T-helper 1 cell treated with Interleukin-12 subunit alpha and Interleukin-12 subunit beta and Interleukin-4 antibody, amounts not matched to agents 30 μg/mL and 1 μg/mL, for 36 hours (primary cell): Measurements from ENCODE around the gene PDCD11.
"Not testable (repeated sequence)": the region's sequence is repeated elsewhere in the genome, so short reads cannot be mapped to it uniquely, and the experiment has no call there.

Source experiments
- H3K27ac Mint-ChIP-seq: one replicate; pipeline ENCODE4 v1.8.0; 2021; ENCODE audit warnings: mild to moderate bottlenecking, mixed read lengths
- H3K27me3 Mint-ChIP-seq: one replicate; pipeline ENCODE4 v1.8.0; 2021; ENCODE audit warnings: low read depth, mixed read lengths
- H3K36me3 Mint-ChIP-seq: one replicate; pipeline ENCODE4 v1.8.0; 2021; ENCODE audit warnings: low read depth, mixed read lengths
- H3K4me1 Mint-ChIP-seq: one replicate; pipeline ENCODE4 v1.8.0; 2021; ENCODE audit warnings: low read depth, mixed read lengths
- H3K4me3 Mint-ChIP-seq: one replicate; pipeline ENCODE4 v1.8.0; 2021; ENCODE audit warnings: mild to moderate bottlenecking, moderate library complexity, mixed read lengths
- H3K9me3 Mint-ChIP-seq: one replicate; pipeline ENCODE4 v1.8.0; 2021; ENCODE audit warnings: mixed read lengths

Gene PDCD11, protein sequence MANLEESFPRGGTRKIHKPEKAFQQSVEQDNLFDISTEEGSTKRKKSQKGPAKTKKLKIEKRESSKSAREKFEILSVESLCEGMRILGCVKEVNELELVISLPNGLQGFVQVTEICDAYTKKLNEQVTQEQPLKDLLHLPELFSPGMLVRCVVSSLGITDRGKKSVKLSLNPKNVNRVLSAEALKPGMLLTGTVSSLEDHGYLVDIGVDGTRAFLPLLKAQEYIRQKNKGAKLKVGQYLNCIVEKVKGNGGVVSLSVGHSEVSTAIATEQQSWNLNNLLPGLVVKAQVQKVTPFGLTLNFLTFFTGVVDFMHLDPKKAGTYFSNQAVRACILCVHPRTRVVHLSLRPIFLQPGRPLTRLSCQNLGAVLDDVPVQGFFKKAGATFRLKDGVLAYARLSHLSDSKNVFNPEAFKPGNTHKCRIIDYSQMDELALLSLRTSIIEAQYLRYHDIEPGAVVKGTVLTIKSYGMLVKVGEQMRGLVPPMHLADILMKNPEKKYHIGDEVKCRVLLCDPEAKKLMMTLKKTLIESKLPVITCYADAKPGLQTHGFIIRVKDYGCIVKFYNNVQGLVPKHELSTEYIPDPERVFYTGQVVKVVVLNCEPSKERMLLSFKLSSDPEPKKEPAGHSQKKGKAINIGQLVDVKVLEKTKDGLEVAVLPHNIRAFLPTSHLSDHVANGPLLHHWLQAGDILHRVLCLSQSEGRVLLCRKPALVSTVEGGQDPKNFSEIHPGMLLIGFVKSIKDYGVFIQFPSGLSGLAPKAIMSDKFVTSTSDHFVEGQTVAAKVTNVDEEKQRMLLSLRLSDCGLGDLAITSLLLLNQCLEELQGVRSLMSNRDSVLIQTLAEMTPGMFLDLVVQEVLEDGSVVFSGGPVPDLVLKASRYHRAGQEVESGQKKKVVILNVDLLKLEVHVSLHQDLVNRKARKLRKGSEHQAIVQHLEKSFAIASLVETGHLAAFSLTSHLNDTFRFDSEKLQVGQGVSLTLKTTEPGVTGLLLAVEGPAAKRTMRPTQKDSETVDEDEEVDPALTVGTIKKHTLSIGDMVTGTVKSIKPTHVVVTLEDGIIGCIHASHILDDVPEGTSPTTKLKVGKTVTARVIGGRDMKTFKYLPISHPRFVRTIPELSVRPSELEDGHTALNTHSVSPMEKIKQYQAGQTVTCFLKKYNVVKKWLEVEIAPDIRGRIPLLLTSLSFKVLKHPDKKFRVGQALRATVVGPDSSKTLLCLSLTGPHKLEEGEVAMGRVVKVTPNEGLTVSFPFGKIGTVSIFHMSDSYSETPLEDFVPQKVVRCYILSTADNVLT (N-terminal part only)

DNA sequence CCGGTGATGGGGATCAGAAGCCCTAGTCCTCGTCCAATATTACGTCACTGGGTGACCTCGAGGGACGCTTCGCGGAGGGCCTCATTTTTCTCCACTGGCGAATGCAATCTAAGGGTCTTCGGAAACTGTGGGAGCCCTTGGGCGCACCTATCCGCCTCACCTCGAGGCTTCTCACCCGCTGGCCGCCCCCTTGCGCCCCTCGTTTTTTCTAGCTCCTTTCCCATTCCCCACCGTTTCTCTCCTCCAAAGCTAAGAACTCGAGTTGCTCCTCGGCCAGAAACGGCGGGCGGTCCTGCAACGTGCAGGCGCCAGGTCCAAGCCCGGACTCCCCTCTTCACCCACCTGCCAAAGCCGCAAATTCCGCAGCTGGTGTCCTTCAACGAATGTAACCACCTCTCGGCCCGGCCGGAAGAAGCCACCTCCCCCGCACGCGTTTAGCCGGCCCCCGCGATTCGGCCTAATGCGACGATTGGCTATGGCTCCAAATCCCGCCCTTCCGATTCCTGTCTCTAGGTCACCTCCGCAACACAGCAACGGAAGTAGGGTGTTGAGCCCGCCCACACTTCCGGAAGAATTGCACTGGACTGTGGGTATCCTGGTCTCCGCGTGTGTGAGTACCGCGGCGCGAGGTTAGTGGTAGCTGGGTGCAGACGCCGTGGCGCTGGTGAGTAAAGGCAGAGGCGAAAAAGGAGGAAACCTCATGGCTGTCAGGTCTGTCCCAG, at the start of gene PDCD11, which contains the start of gene ATP5MK:
Gene PDCD11, plus strand, starts transcription at position 560 of the 722 bp plus-strand sequence. CDS start 1,801 bp downstream, outside the sequence.
Gene ATP5MK, minus strand, starts transcription at position 409 of the 722 bp plus-strand sequence. CDS start 4,018 bp downstream, outside the sequence.
- H3K36me3 Mint-ChIP-seq, result peaks cover 39% of the 10 kb centered on the region
- H3K27me3 Mint-ChIP-seq, result no peaks in the 10 kb centered on the region
- H3K4me1 Mint-ChIP-seq, result peaks cover 39% of the 10 kb centered on the region
- H3K27ac Mint-ChIP-seq, result peak within 1 kb of the TSS; percentile 86
- peak within 1 kb of the TSS; percentile 92 for H3K4me3 Mint-ChIP-seq
- no peaks in the 10 kb centered on the region for H3K9me3 Mint-ChIP-seq

DNA sequence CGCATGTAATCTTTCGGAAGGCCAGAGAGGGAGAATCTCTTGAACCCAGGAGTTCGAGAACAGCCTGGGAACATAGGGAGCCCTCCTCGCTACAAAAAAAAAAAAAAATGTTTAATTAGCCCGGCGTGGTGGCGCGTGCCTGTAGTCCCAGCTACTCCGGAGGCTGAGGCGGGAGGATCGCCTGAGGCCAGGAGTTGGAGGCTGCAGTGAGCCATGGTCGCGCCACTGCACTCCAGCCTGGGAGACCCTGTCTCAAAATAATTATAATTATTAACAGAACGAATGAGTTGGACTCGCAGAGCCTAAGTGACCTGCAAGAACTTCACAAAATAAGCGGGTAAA, 46.3 kb upstream of the PDCD11 start:
- Mint-ChIP-seq H3K27ac (peak overlapping the region; percentile 5), H3K9me3 (no peaks in the 10 kb centered on the region), H3K4me1 (peaks cover 7% of the 10 kb centered on the region), H3K36me3 (peaks cover 13% of the 10 kb centered on the region), H3K27me3 (no peaks in the 10 kb centered on the region), H3K4me3 (peak overlapping the region; percentile 93)

DNA sequence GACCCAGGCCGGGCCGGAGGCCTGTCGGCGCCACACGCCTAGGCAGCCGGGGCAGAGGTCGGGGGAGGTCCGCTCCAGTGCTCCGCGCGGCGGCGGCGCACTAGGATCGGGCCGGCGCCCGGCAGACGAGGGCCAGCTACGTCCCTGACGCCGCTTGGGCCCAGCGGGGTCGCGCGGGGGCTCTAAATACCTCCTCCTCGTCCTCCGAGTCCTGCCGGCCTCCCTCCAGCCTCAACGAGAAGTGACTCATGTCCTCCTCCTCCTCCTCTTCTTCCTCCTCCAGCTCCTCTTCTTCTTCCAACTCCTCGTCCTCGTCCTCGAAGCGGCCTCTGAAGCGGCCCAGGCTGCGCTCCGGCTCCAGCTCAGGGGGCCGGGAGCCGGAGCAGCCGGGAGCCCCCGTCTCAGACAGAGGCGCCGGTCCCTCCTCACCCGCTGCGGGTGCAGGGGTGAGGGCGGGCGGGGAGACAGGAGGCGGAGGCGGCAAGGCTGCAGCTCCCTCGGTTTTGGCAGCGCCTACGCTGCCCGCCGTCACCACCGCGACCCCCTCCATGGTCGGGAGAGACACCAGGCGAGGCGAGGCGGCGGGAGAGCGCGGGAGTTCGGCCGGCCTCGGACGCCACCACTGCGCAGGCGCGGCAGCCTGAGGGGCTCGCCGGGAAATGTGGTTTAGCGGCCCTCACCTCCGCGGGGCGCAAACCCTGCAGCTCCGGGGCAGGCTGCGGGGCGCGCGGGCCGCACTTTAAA, 45.7 kb upstream of the PDCD11 start, which contains the start of gene PCGF6:
Gene PCGF6, minus strand, starts transcription at position 624 of the 744 bp plus-strand sequence. Its CDS starts 74 bp downstream, at position 550.
- Mint-ChIP-seq H3K4me3 (peak within 1 kb of the TSS; percentile 93), H3K27ac (peak within 1 kb of the TSS; percentile 88), H3K4me1 (peaks cover 7% of the 10 kb centered on the region), H3K36me3 (peaks cover 12% of the 10 kb centered on the region), H3K9me3 (no peaks in the 10 kb centered on the region), H3K27me3 (no peaks in the 10 kb centered on the region)

DNA sequence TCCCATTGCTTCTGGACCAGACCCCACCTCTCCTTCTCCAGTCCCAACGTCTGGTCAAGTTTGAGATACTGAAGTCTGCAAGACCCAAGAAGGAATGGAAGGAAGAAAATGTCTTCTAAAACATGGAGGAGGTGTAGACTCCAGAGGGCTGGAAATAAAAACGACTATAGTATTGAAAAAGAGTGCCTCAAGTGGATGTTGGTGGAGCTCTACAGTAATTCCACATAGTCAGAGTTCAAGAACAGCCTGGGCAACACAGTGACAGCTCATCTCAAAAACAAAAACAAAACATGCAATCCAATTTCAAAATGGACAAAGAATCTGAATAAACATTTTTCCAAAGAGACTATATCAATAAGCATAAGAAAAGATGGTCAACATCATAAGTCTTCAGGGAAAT, 43.1 kb upstream of the PDCD11 start:
- H3K36me3 Mint-ChIP-seq, result peaks cover 3% of the 10 kb centered on the region

DNA sequence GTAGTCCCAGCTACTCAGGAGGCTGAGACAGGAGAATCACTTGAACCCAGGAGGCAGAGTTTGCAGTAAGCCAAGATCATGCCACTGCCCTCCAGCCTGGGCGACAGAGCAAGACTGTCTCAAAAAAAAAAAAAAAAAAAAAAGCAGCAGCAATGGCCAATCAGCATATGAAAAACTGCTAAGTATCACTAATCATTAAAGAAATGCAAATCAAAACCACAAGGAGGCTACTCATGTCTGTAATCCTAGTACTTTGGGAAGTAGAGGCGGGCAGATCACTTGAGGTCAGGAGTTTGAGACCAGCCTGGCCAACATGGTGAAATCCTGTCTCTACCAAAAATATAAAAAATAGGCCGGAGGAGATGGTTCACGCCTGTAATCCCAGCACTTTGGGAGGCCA, 41.9 kb upstream of the PDCD11 start:
- not testable (repeated sequence) for H3K4me1 Mint-ChIP-seq, H3K36me3 Mint-ChIP-seq, H3K27ac Mint-ChIP-seq, H3K9me3 Mint-ChIP-seq, H3K4me3 Mint-ChIP-seq, H3K27me3 Mint-ChIP-seq

More for the DNA sequence above, 43.1 kb upstream of the PDCD11 start:
- no peaks in the 10 kb centered on the region for H3K27me3 Mint-ChIP-seq
- no peaks in the 10 kb centered on the region for H3K9me3 Mint-ChIP-seq
- no peak overlapping the region for H3K27ac Mint-ChIP-seq
- peaks cover 7% of the 10 kb centered on the region for H3K4me1 Mint-ChIP-seq
- no peak overlapping the region for H3K4me3 Mint-ChIP-seq

DNA sequence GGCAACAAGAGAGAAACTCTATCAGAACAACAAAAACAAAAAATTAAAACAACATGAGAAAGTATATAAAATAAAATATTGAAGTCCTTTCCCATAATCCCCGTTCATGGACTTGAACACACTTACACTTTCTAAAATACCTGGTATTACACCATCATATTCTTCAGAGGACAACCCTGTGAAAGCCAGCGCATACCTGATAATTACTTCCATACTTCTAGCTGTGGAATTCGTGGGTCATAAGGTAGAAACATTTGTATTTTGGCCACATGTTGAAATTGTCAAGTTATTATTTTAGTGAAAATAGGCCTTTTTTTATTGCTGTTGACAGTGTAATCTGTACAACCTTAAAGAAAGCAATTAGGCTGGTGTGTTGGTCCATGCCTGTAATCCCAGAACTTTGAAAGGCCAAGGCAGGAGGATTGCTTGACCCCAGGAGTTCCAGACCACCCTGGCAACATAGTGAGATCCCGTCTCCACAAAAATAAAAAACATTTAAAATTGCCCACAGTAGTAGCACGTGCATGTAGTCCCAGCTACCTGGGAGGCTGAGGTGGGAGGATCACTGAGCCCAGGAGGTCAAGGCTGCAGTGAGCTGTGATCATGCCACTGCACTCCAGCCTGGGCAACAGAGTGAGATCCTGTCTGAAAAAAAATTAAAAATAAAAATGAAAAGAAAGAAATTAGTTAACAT, 40.4 kb upstream of the PDCD11 start:
- H3K9me3 Mint-ChIP-seq, result no peaks in the 10 kb centered on the region
- no peaks in the 10 kb centered on the region for H3K27me3 Mint-ChIP-seq
- H3K27ac Mint-ChIP-seq, result no peak overlapping the region
- no peaks in the 10 kb centered on the region for H3K36me3 Mint-ChIP-seq
- H3K4me3 Mint-ChIP-seq, result no peak overlapping the region
- peaks cover 5% of the 10 kb centered on the region for H3K4me1 Mint-ChIP-seq

DNA sequence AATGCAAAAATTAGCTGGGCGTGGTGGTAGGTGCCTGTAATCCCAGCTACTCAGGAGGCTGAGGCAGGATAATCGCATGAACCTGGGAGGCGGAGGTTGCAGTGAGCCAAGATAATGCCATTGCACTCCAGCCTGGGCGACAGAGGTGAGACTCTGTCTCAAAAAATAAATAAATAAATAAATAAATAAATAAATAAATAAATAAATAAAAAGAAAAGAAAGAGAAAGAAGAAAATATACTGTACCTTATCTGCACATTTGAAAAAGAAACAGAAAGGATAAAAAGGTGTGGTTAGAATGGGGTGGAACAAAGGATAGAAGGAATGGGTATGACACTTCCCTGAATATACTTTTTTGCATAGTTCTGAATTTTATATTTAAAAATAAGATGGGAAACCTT, 36.9 kb upstream of the PDCD11 start:
- H3K27me3 Mint-ChIP-seq, H3K36me3 Mint-ChIP-seq, H3K4me3 Mint-ChIP-seq, H3K27ac Mint-ChIP-seq, H3K9me3 Mint-ChIP-seq, H3K4me1 Mint-ChIP-seq: not testable (repeated sequence)

DNA sequence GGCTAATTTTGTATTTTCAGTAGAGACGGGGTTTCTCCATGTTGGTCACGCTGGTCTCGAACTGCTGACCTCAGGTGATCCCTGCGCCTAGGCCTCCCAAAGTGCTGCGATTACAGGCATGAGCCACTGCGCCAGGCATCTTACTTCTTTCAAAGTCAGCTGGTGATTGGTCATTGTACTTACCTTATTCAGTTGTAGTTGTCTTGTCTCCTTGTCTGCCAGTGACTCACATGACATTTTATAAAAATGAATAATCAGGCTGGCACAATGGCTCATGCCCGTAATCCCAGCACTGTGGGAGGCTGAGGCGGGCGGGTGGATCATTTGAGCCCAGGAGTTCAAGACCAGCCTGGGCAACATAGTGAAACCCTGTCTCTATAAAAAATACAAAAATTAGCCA, 35.6 kb upstream of the PDCD11 start:
- not testable (repeated sequence) for H3K9me3 Mint-ChIP-seq, H3K27me3 Mint-ChIP-seq, H3K4me3 Mint-ChIP-seq, H3K4me1 Mint-ChIP-seq, H3K27ac Mint-ChIP-seq, H3K36me3 Mint-ChIP-seq

DNA sequence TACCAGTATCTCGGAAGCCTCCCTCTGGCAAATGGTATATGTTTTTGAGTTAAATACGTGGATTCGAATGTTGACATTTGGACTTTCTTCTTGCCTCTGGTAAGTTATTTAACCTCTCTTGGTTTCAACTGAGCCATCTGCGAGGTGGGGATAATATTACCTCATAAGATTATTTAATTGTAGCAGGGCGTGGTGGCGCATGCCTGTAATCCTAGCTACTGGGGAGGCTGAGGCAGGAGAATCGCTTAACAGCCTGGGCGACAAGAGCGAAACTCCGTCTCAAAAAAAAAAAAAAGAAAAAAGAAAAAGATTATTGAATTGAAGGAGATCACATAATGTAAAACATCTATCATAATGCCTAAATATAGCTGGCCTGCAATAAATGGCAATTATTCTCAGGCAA, 29.0 kb upstream of the PDCD11 start:
- Mint-ChIP-seq H3K4me3 (peak overlapping the region; percentile 97), H3K27me3 (no peaks in the 10 kb centered on the region), H3K27ac (peak overlapping the region; percentile 92), H3K4me1 (peaks cover 18% of the 10 kb centered on the region), H3K9me3 (no peaks in the 10 kb centered on the region), H3K36me3 (peaks cover 2% of the 10 kb centered on the region)

DNA sequence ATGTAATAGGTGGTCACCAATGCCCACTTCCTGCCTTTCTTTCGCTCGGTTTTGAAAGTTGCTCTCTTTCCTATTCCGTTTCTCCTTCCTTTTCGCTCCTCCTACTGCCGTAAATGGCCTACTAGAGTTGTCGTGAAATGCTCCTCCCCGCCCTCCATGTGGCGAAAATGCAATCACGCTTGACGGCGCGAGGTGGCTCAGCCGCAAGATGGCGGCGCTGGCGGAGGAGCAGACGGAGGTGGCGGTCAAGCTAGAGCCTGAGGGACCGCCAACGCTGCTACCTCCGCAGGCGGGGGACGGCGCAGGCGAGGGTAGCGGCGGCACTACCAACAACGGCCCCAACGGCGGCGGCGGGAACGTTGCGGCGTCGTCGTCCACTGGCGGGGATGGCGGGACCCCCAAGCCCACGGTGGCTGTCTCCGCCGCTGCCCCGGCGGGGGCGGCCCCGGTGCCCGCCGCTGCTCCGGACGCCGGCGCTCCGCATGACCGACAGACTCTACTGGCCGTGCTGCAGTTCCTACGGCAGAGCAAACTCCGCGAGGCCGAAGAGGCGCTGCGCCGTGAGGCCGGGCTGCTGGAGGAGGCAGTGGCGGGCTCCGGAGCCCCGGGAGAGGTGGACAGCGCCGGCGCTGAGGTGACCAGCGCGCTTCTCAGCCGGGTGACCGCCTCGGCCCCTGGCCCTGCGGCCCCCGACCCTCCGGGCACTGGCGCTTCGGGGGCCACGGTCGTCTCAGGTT, 28.5 kb upstream of the PDCD11 start, which contains the start of gene TAF5:
Gene TAF5, plus strand, starts transcription at position 195 of the 737 bp plus-strand sequence. Its CDS starts 14 bp downstream, at position 209.
- Mint-ChIP-seq H3K9me3 (no peaks in the 10 kb centered on the region), H3K4me3 (peak within 1 kb of the TSS; percentile 97), H3K4me1 (peaks cover 18% of the 10 kb centered on the region), H3K27ac (peak within 1 kb of the TSS; percentile 92), H3K36me3 (peaks cover 2% of the 10 kb centered on the region), H3K27me3 (no peaks in the 10 kb centered on the region)

DNA sequence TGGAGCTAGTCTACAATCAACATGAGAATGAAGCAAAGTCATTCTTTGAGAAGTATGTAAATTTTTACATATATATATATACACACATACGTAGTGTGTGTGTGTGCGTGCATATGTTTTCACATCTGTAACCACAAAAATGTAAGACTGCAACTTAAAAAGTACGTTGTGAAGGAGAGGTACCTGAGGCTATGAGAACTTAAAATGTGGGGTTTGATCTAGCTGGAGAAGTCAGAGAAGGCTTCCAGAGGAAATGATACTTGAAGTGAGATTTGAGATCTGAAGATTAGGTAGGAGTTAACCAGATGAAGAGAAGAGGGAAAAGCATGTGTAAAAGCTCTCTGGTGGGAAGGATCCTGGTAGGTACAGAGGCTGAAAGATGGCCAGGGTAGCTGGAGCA, 22.9 kb upstream of the PDCD11 start:
- peak overlapping the region; percentile 56 for H3K27ac Mint-ChIP-seq
- no peaks in the 10 kb centered on the region for H3K27me3 Mint-ChIP-seq
- H3K4me1 Mint-ChIP-seq, result peaks cover 27% of the 10 kb centered on the region
- no peak overlapping the region for H3K4me3 Mint-ChIP-seq
- peaks cover 20% of the 10 kb centered on the region for H3K36me3 Mint-ChIP-seq
- H3K9me3 Mint-ChIP-seq, result no peaks in the 10 kb centered on the region

DNA sequence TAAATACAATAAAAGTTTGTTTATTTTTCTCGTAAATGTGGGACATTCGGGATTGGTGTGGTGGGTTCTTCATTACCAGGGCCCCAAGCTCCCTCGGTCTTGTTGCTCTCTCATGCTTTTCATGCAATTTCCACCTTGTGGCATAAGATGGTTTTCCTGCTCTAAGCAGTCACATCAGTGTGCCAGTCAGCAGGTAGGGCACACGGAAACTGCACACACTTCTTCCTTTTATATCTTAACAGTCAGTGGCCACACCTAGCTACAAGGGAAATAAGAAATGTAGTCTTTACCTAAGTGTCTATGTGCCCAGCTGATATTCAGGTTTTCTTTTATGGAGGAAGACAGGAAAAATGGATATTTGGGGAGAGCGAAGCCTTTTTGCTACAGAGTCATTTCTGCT, 22.2 kb upstream of the PDCD11 start:
- no peaks in the 10 kb centered on the region for H3K27me3 Mint-ChIP-seq
- H3K27ac Mint-ChIP-seq, result no peak overlapping the region
- no peaks in the 10 kb centered on the region for H3K9me3 Mint-ChIP-seq
- peaks cover 22% of the 10 kb centered on the region for H3K36me3 Mint-ChIP-seq
- H3K4me3 Mint-ChIP-seq, result no peak overlapping the region
- peaks cover 25% of the 10 kb centered on the region for H3K4me1 Mint-ChIP-seq
